HEK293 (cell line): ENCODE results near the gene AFG3L2.

Experiments used
- ATF2 ChIP-seq: fragments of 450-650 bp; formaldehyde crosslinking; IDR thresholded peaks from 2 replicates; pipeline ENCODE4 v1.5.1; 2016; ENCODE audit warnings: missing biosample characterization, missing genetic modification characterization, low read depth
- CTCF ChIP-seq: fragments of 450-650 bp; formaldehyde crosslinking; IDR thresholded peaks from 2 replicates; pipeline ENCODE4 v1.5.1; 2016; ENCODE audit warnings: missing biosample characterization, missing genetic modification characterization
- OVOL3 ChIP-seq: fragments of 450-650 bp; formaldehyde crosslinking; IDR thresholded peaks from 2 replicates; pipeline ENCODE4 v1.5.1; 2016; ENCODE audit warnings: missing biosample characterization, missing genetic modification characterization
- SCRT1 ChIP-seq: fragments of 450-650 bp; formaldehyde crosslinking; IDR thresholded peaks from 2 replicates; pipeline ENCODE4 v1.5.1; 2016; ENCODE audit warnings: missing biosample characterization, missing genetic modification characterization, borderline replicate concordance
- TCF7L2 ChIP-seq: IDR thresholded peaks from 2 replicates; pipeline ENCODE4 v1.6.1; 2011; ENCODE audit warnings: low read depth, mild to moderate bottlenecking, inconsistent platforms, low read length, moderate library complexity, borderline replicate concordance
- ZNF274 ChIP-seq, 2 experiments: fragments of 200-500 bp in 1 of 2; fragments of 450-650 bp in 1 of 2; sonication (Bioruptor generic) in 1 of 2; formaldehyde crosslinking in 1 of 2; IDR thresholded peaks; 2 replicates each; pipeline versions ENCODE4 v1.5.1 to v1.6.1; 2014 to 2016; ENCODE audit warnings: borderline replicate concordance in 1 of 2, inconsistent platforms in 1 of 2, low read length in 1 of 2, missing biosample characterization in 1 of 2, missing genetic modification characterization in 1 of 2
- ZNF324 ChIP-seq: fragments of 450-650 bp; formaldehyde crosslinking; IDR thresholded peaks from 2 replicates; pipeline ENCODE4 v1.5.1; 2016; ENCODE audit warnings: missing biosample characterization, missing genetic modification characterization
- ZNF354C ChIP-seq: fragments of 450-650 bp; formaldehyde crosslinking; IDR thresholded peaks from 2 replicates; pipeline ENCODE4 v1.5.1; 2016; ENCODE audit warnings: missing biosample characterization, missing genetic modification characterization, low read depth, borderline replicate concordance
- ZNF391 ChIP-seq: fragments of 450-650 bp; formaldehyde crosslinking; IDR thresholded peaks from 2 replicates; pipeline ENCODE4 v1.5.1; 2016; ENCODE audit warnings: low read depth, missing biosample characterization, missing genetic modification characterization, borderline replicate concordance
- ZNF654 ChIP-seq: fragments of 450-650 bp; formaldehyde crosslinking; IDR thresholded peaks from 2 replicates; pipeline ENCODE4 v1.5.1; 2016; ENCODE audit warnings: low read depth, missing biosample characterization, missing genetic modification characterization

- TF ChIP-seq CTCF (tag by site-specific recombination): no peak
- TF ChIP-seq ZNF654 (tag by site-specific recombination): no peak
- TF ChIP-seq ATF2 (tag by site-specific recombination): no peak
- no peak for TF ChIP-seq ZNF354C
- TF ChIP-seq OVOL3 (tag by site-specific recombination): no peak
- no peak for TF ChIP-seq TCF7L2
- TF ChIP-seq ZNF324: no peak
- TF ChIP-seq ZNF391: no peak
- TF ChIP-seq SCRT1 (tag by site-specific recombination): no peak
- TF ChIP-seq ZNF274 (IDR thresholded peaks at IDR 0.05; ENCODE audit: low read length): no peak
- TF ChIP-seq ZNF274 (tag by site-specific recombination; IDR thresholded peaks at IDR 0.05; ENCODE audit: borderline replicate concordance): no peak
These were observed 16.5 kb upstream of the AFG3L2 start for GRCh38 chr18:12393510-12393909.
